ENCODE results near the gene SIGLEC15. TPM values are rescaled to one million over a fixed set of nuclear protein-coding genes. Genes with fewer than 3 reads are reported as not detected.

SIGLEC15 gene
- total and polyA plus RNA-seq, 10 of the 15 experiments (the other 5 are each of a cell fraction or from before 2014, with no cell fraction given): 0.09 to 0.45 TPM; not detected in 8

- Histone ChIP-seq H3K4me1 (ENCODE audit: control insufficient read depth, insufficient read depth, low read length) (peaks cover 5% of the 10 kb centered on the region; the same call in 1 of the 2 replicates), H3K36me3 (ENCODE audit: control insufficient read depth in 2 of 2, insufficient read depth in 2 of 2, low read length in 1 of 2) (peaks cover 0 to 7% of the 10 kb centered on the region in 2 experiments), H4K20me1 (ENCODE audit: control insufficient read depth, insufficient read depth) (no peaks in the 10 kb centered on the region), H3K79me2 (ENCODE audit: control insufficient read depth, insufficient read depth, low read length) (no peaks in the 10 kb centered on the region), H3K27me3 (replicated peaks in 1 of 2; ENCODE audit: control insufficient read depth in 2 of 2, insufficient read depth in 2 of 2, low read length in 1 of 2) (no peaks in the 10 kb centered on the region), H3K9me3 (replicated peaks; ENCODE audit: control insufficient read depth, insufficient read depth, low read length) (no peaks in the 10 kb centered on the region), H3K27ac (ENCODE audit: control insufficient read depth, insufficient read depth) (no peak overlapping the region), H3K9ac (ENCODE audit: control insufficient read depth, insufficient read depth, low read length) (no peak overlapping the region), H2AFZ (ENCODE audit: control insufficient read depth, low read depth, low read length) (no peak overlapping the region), H3K4me3 (no peak overlapping the region), H3K4me2 (ENCODE audit: control insufficient read depth, insufficient read depth) (no peak overlapping the region)
- ChIA-PET RAD21 (ENCODE audit: unreplicated experiment) (no interaction called here), CTCF (interaction anchor here (0.7 to 2.6 kb wide), 2 partner anchors 27 to 188 kb away, joined by 4 to 15 read pairs; no protein-coding TSS in a partner anchor), POLR2A (no interaction called here), SMC1A (ENCODE audit: uncharacterized antibody, unreplicated experiment) (interaction anchor here (1.1 kb wide), 1 partner anchor 27 kb away, joined by 3 read pairs; no protein-coding TSS in a partner anchor)
- WGBS (ENCODE audit: insufficient coverage, insufficient replicate concordance, low lambda C conversion rate, missing lambda C conversion rate): 94% methylated on average over 5 of the region's 5 CpGs
- TF ChIP-seq GATAD2B (conservative IDR thresholded peaks at IDR 0.05; ENCODE audit: low read depth) (no peak), POU2F2 (IDR thresholded peaks at IDR 0.05; ENCODE audit: borderline replicate concordance, low read depth, low read length) (no peak), TCF7 (IDR thresholded peaks at IDR 0.05; ENCODE audit: borderline replicate concordance) (no peak), CBX5 (IDR thresholded peaks at IDR 0.05; ENCODE audit: low read depth) (no peak), ZSCAN29 (IDR thresholded peaks at IDR 0.05) (no peak), KDM1A (IDR thresholded peaks at IDR 0.05; ENCODE audit: borderline replicate concordance) (no peak), MTA2 (IDR thresholded peaks at IDR 0.05; ENCODE audit: low read depth) (no peak), BACH1 (IDR thresholded peaks at IDR 0.05; ENCODE audit: borderline replicate concordance) (no peak), CEBPB (IDR thresholded peaks at IDR 0.05; ENCODE audit: borderline replicate concordance in 1 of 2, low read depth in 2 of 2, low read length in 2 of 2) (no peak), FOS (IDR thresholded peaks at IDR 0.05; ENCODE audit: borderline replicate concordance, extremely low read depth, insufficient read length) (no peak), MXI1 (IDR thresholded peaks at IDR 0.05; ENCODE audit: low read depth, low read length) (no peak), NKRF (conservative IDR thresholded peaks at IDR 0.05) (no peak), BHLHE40 (IDR thresholded peaks at IDR 0.05; ENCODE audit: borderline replicate concordance in 1 of 2, low read depth in 2 of 2, low read length in 1 of 2) (no peak), RELB (IDR thresholded peaks at IDR 0.05; ENCODE audit: low read depth) (no peak), WRNIP1 (IDR thresholded peaks at IDR 0.05; ENCODE audit: borderline replicate concordance, low read depth, low read length) (no peak)
- TF ChIP-seq, protein P1, sequence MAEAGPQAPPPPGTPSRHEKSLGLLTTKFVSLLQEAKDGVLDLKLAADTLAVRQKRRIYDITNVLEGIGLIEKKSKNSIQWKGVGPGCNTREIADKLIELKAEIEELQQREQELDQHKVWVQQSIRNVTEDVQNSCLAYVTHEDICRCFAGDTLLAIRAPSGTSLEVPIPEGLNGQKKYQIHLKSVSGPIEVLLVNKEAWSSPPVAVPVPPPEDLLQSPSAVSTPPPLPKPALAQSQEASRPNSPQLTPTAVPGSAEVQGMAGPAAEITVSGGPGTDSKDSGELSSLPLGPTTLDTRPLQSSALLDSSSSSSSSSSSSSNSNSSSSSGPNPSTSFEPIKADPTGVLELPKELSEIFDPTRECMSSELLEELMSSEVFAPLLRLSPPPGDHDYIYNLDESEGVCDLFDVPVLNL (IDR thresholded peaks at IDR 0.05; ENCODE audit: low read depth, low read length): no peak
- TF ChIP-seq, protein P2, sequence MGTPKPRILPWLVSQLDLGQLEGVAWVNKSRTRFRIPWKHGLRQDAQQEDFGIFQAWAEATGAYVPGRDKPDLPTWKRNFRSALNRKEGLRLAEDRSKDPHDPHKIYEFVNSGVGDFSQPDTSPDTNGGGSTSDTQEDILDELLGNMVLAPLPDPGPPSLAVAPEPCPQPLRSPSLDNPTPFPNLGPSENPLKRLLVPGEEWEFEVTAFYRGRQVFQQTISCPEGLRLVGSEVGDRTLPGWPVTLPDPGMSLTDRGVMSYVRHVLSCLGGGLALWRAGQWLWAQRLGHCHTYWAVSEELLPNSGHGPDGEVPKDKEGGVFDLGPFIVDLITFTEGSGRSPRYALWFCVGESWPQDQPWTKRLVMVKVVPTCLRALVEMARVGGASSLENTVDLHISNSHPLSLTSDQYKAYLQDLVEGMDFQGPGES (IDR thresholded peaks at IDR 0.05): no peak
- TF ChIP-seq, protein P3, sequence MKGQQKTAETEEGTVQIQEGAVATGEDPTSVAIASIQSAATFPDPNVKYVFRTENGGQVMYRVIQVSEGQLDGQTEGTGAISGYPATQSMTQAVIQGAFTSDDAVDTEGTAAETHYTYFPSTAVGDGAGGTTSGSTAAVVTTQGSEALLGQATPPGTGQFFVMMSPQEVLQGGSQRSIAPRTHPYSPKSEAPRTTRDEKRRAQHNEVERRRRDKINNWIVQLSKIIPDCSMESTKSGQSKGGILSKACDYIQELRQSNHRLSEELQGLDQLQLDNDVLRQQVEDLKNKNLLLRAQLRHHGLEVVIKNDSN (IDR thresholded peaks at IDR 0.05; ENCODE audit: borderline replicate concordance, extremely low read length, insufficient read depth, low read depth, low read length): no peak
- no TSS peak for BruUV-seq (replicated peaks)
- DNase-seq (ENCODE audit: low read depth, low spot score) (no peak), FAIRE-seq (no peak), ATAC-seq (no peak)
- intact Hi-C loops (cut with micrococcal nuclease; ENCODE audit: unreplicated experiment) (no loop called here), in situ Hi-C loops (cut with MboI) (no loop called here)
Observed at GRCh38 chr18:45852631-45853030, 27.2 kb downstream of the SIGLEC15 start.

Measured in GM12878 (cell line).